Gastroesophageal sphincter (tissue), 3 donors: Measurements from ENCODE around the gene IMP3.

ENCODE experiments used
- CTCF ChIP-seq, 4 experiments: fragments of 200-600 bp in 2 of 4; fragments of 450-650 bp in 2 of 4; sonication (generic) in 1 of 4; IDR thresholded peaks; one replicate each; pipeline ENCODE4 v1.5.1; 2017 to 2019; ENCODE audit warnings: antibody characterized with exemption in 4 of 4, mild to moderate bottlenecking in 2 of 4, moderate library complexity in 2 of 4
- EP300 ChIP-seq: sonication (generic); formaldehyde crosslinking; IDR thresholded peaks from one replicate; pipeline ENCODE4 v1.6.1; 2017; ENCODE audit warnings: antibody characterized with exemption, mild to moderate bottlenecking
- POLR2AphosphoS5 ChIP-seq: sonication (generic); formaldehyde crosslinking; IDR thresholded peaks from one replicate; pipeline ENCODE4 v1.6.1; 2017; ENCODE audit warnings: antibody characterized with exemption

GRCh38 chr15:75666823-75667501, 26.9 kb upstream of the IMP3 start:
- no peak for TF ChIP-seq EP300
- no peak for TF ChIP-seq CTCF (IDR thresholded peaks at IDR 0.05)
- TF ChIP-seq POLR2AphosphoS5 = peak; percentile 67
